Activated CD8-positive, alpha-beta memory T cell treated with anti-CD3 and anti-CD28 coated beads, Interleukin-2, amount 10 ng/mL, durations not matched to agents 7 days and 5 days (primary cell): ENCODE measurements around the gene GALNT6. TPM values are rescaled to one million over a fixed set of nuclear protein-coding genes. Genes with fewer than 3 reads are reported as not detected.

Experiments used
- ATAC-seq: fragments of 150-1000 bp; cut with Tn5 transposase; one replicate; pipeline ENCODE4 v1.10.0; 2021; ENCODE audit warnings: moderate library complexity
- CTCF ChIA-PET: fragments of 350-600 bp; sonication (Branson Sonifier 250); formaldehyde crosslinking; loops from one replicate; lab custom pipeline; 2021; ENCODE audit warnings: antibody characterized with exemption; lab: Charles Lee
- DNase-seq: peaks from one replicate; pipeline ENCODE4 v3.0.0-alpha.2; 2020
- H3K27ac Mint-ChIP-seq: one replicate; pipeline ENCODE4 v1.8.0; 2021; ENCODE audit warnings: mild to moderate bottlenecking, mixed read lengths
- H3K27me3 Mint-ChIP-seq: one replicate; pipeline ENCODE4 v1.8.0; 2021; ENCODE audit warnings: mixed read lengths
- H3K36me3 Mint-ChIP-seq: one replicate; pipeline ENCODE4 v1.8.0; 2021; ENCODE audit warnings: mild to moderate bottlenecking, mixed read lengths
- H3K4me1 Mint-ChIP-seq: one replicate; pipeline ENCODE4 v1.8.0; 2021; ENCODE audit warnings: mixed read lengths
- H3K4me3 Mint-ChIP-seq: one replicate; pipeline ENCODE4 v1.8.0; 2021; ENCODE audit warnings: mild to moderate bottlenecking, moderate library complexity, mixed read lengths
- H3K9me3 Mint-ChIP-seq: one replicate; pipeline ENCODE4 v1.8.0; 2022; ENCODE audit warnings: low read depth, mixed read lengths
- total RNA-seq, 2 experiments: library from RNA; stranded (reverse); gene quantifications; one replicate each; pipeline ENCODE4 v1.2.3, GENCODE V29; 2021

GALNT6 gene
- total RNA-seq, 2 experiments from 2014 or later = 43.9 to 47.9 TPM

- no peak for DNase-seq
- H3K27me3 Mint-ChIP-seq = peaks cover 6% of the 10 kb centered on the region
- H3K27ac Mint-ChIP-seq = no peak overlapping the region
- ATAC-seq = no peak
- CTCF ChIA-PET = interaction anchor here (0.6 to 8.3 kb wide), 7 partner anchors 21 to 605 kb away, joined by 3 to 136 read pairs (median 3); no protein-coding TSS in a partner anchor
- peaks cover 5% of the 10 kb centered on the region for H3K4me1 Mint-ChIP-seq
- H3K36me3 Mint-ChIP-seq = no peaks in the 10 kb centered on the region
- H3K9me3 Mint-ChIP-seq = no peaks in the 10 kb centered on the region
- no peak overlapping the region for H3K4me3 Mint-ChIP-seq
Measured at GRCh38 chr12:51419425-51420193, 28.4 kb upstream of the GALNT6 start.

- peaks cover 4% of the 10 kb centered on the region for H3K4me1 Mint-ChIP-seq
Measured at GRCh38 chr12:51417826-51418225, 26.6 kb upstream of the GALNT6 start.

GRCh38 chr12:51415931-51416330 is 24.7 kb upstream of the GALNT6 start:
- Mint-ChIP-seq H3K27me3 (peaks cover 8% of the 10 kb centered on the region), H3K9me3 (no peaks in the 10 kb centered on the region), H3K36me3 (no peaks in the 10 kb centered on the region), H3K4me3 (no peak overlapping the region), H3K4me1 (peaks cover 4% of the 10 kb centered on the region), H3K27ac (no peak overlapping the region)
- DNase-seq (no peak), ATAC-seq (no peak)
- CTCF ChIA-PET = interaction anchor here (1.8 kb wide), 1 partner anchor 116 kb away, joined by 7 read pairs; no protein-coding TSS in a partner anchor

More at GRCh38 chr12:51417826-51418225, 26.6 kb upstream of the GALNT6 start:
- Mint-ChIP-seq H3K9me3 (no peaks in the 10 kb centered on the region), H3K27ac (no peak overlapping the region), H3K4me3 (no peak overlapping the region), H3K27me3 (peaks cover 7% of the 10 kb centered on the region), H3K36me3 (no peaks in the 10 kb centered on the region)
- DNase-seq = no peak
- CTCF ChIA-PET = interaction anchor here (1.0 to 8.3 kb wide), 4 partner anchors 11 to 114 kb away, joined by 3 to 136 read pairs (median 5); no protein-coding TSS in a partner anchor
- no peak for ATAC-seq

- DNase-seq (no peak), ATAC-seq (no peak)
- Mint-ChIP-seq H3K9me3 (no peaks in the 10 kb centered on the region), H3K27ac (no peak overlapping the region), H3K36me3 (no peaks in the 10 kb centered on the region), H3K27me3 (peaks cover 8% of the 10 kb centered on the region), H3K4me3 (no peak overlapping the region), H3K4me1 (peaks cover 4% of the 10 kb centered on the region)
- CTCF ChIA-PET = no interaction called here
Measured at GRCh38 chr12:51413791-51414190, 22.6 kb upstream of the GALNT6 start.

GRCh38 chr12:51413149-51413548 is 21.9 kb upstream of the GALNT6 start:
- no peaks in the 10 kb centered on the region for H3K9me3 Mint-ChIP-seq
- no peak for DNase-seq
- H3K36me3 Mint-ChIP-seq = no peaks in the 10 kb centered on the region
- no peak overlapping the region for H3K27ac Mint-ChIP-seq
- ATAC-seq = no peak
- H3K4me3 Mint-ChIP-seq = no peak overlapping the region
- H3K4me1 Mint-ChIP-seq = peaks cover 4% of the 10 kb centered on the region
- peaks cover 8% of the 10 kb centered on the region for H3K27me3 Mint-ChIP-seq
- CTCF ChIA-PET = no interaction called here

- Mint-ChIP-seq H3K27ac (no peak overlapping the region), H3K27me3 (peaks cover 8% of the 10 kb centered on the region), H3K4me3 (no peak overlapping the region), H3K4me1 (peaks cover 12% of the 10 kb centered on the region), H3K36me3 (no peaks in the 10 kb centered on the region), H3K9me3 (no peaks in the 10 kb centered on the region)
- ATAC-seq = no peak
- CTCF ChIA-PET = interaction anchor here (1.1 to 1.5 kb wide), 2 partner anchors 9 to 12 kb away, joined by 4 to 7 read pairs; no protein-coding TSS in a partner anchor
- no peak for DNase-seq
Measured at GRCh38 chr12:51409846-51410245, 18.6 kb upstream of the GALNT6 start.

- DNase-seq = no peak
- H3K4me1 Mint-ChIP-seq = peaks cover 7% of the 10 kb centered on the region
- no peaks in the 10 kb centered on the region for H3K36me3 Mint-ChIP-seq
- no peak overlapping the region for H3K4me3 Mint-ChIP-seq
- H3K9me3 Mint-ChIP-seq = no peaks in the 10 kb centered on the region
- H3K27me3 Mint-ChIP-seq = no peaks in the 10 kb centered on the region
- CTCF ChIA-PET = no interaction called here
- H3K27ac Mint-ChIP-seq = peak overlapping the region; percentile 34
- ATAC-seq = no peak
Measured at GRCh38 chr12:51407604-51408003, 16.4 kb upstream of the GALNT6 start.

GRCh38 chr12:51406859-51407258 is 15.7 kb upstream of the GALNT6 start:
- Mint-ChIP-seq H3K9me3 (no peaks in the 10 kb centered on the region), H3K36me3 (no peaks in the 10 kb centered on the region), H3K4me1 (peaks cover 7% of the 10 kb centered on the region), H3K27me3 (no peaks in the 10 kb centered on the region), H3K27ac (no peak overlapping the region), H3K4me3 (no peak overlapping the region)
- no peak for DNase-seq
- CTCF ChIA-PET = no interaction called here
- no peak for ATAC-seq

GRCh38 chr12:51406290-51406689 is 15.1 kb upstream of the GALNT6 start:
- no peaks in the 10 kb centered on the region for H3K36me3 Mint-ChIP-seq
- no peak for ATAC-seq
- H3K9me3 Mint-ChIP-seq = no peaks in the 10 kb centered on the region
- peaks cover 7% of the 10 kb centered on the region for H3K4me1 Mint-ChIP-seq
- DNase-seq = no peak
- H3K27me3 Mint-ChIP-seq = no peaks in the 10 kb centered on the region
- no peak overlapping the region for H3K4me3 Mint-ChIP-seq
- CTCF ChIA-PET = interaction anchor here (1.0 kb wide), 1 partner anchor 125 kb away, joined by 3 read pairs; no protein-coding TSS in a partner anchor
- H3K27ac Mint-ChIP-seq = no peak overlapping the region

- H3K27me3 Mint-ChIP-seq = no peaks in the 10 kb centered on the region
- CTCF ChIA-PET = interaction anchor here (1.0 kb wide), 1 partner anchor 126 kb away, joined by 3 read pairs; no protein-coding TSS in a partner anchor
- no peak overlapping the region for H3K27ac Mint-ChIP-seq
- H3K36me3 Mint-ChIP-seq = no peaks in the 10 kb centered on the region
- peaks cover 7% of the 10 kb centered on the region for H3K4me1 Mint-ChIP-seq
- H3K9me3 Mint-ChIP-seq = no peaks in the 10 kb centered on the region
- ATAC-seq (no peak), DNase-seq (no peak)
- H3K4me3 Mint-ChIP-seq = no peak overlapping the region
Measured at GRCh38 chr12:51405801-51406207, 14.6 kb upstream of the GALNT6 start.

- Mint-ChIP-seq H3K4me3 (no peak overlapping the region), H3K4me1 (peaks cover 7% of the 10 kb centered on the region), H3K9me3 (no peaks in the 10 kb centered on the region), H3K36me3 (no peaks in the 10 kb centered on the region), H3K27me3 (no peaks in the 10 kb centered on the region), H3K27ac (no peak overlapping the region)
- CTCF ChIA-PET = interaction anchor here (0.8 kb wide), 1 partner anchor 17 kb away, joined by 3 read pairs; no protein-coding TSS in a partner anchor
- ATAC-seq = no peak
- no peak for DNase-seq
Measured at GRCh38 chr12:51404627-51405026, 13.4 kb upstream of the GALNT6 start.

- Mint-ChIP-seq H3K36me3 (no peaks in the 10 kb centered on the region), H3K9me3 (no peaks in the 10 kb centered on the region), H3K4me3 (no peak overlapping the region), H3K27me3 (no peaks in the 10 kb centered on the region), H3K4me1 (peaks cover 7% of the 10 kb centered on the region), H3K27ac (no peak overlapping the region)
- no peak for ATAC-seq
- CTCF ChIA-PET = interaction anchor here (0.6 to 0.8 kb wide), 2 partner anchors 18 to 76 kb away, joined by 3 read pairs; no protein-coding TSS in a partner anchor
- DNase-seq = no peak
Measured at GRCh38 chr12:51403681-51404136, 12.5 kb upstream of the GALNT6 start.

GRCh38 chr12:51403159-51403558 is 12.0 kb upstream of the GALNT6 start:
- DNase-seq = no peak
- no peak overlapping the region for H3K27ac Mint-ChIP-seq
- peaks cover 7% of the 10 kb centered on the region for H3K4me1 Mint-ChIP-seq
- CTCF ChIA-PET = no interaction called here
- H3K4me3 Mint-ChIP-seq = no peak overlapping the region
- H3K27me3 Mint-ChIP-seq = no peaks in the 10 kb centered on the region
- no peaks in the 10 kb centered on the region for H3K36me3 Mint-ChIP-seq
- H3K9me3 Mint-ChIP-seq = no peaks in the 10 kb centered on the region
- no peak for ATAC-seq

- Mint-ChIP-seq H3K4me3 (no peak overlapping the region), H3K27ac (no peak overlapping the region), H3K4me1 (peaks cover 1% of the 10 kb centered on the region), H3K36me3 (no peaks in the 10 kb centered on the region), H3K9me3 (no peaks in the 10 kb centered on the region), H3K27me3 (no peaks in the 10 kb centered on the region)
- CTCF ChIA-PET = no interaction called here
- DNase-seq (no peak), ATAC-seq (no peak)
Measured at GRCh38 chr12:51401900-51402299, 10.7 kb upstream of the GALNT6 start.
